HepG2 (cell line): ENCODE measurements around the gene C14orf119. TPM values are rescaled to one million over a fixed set of nuclear protein-coding genes. Genes with fewer than 3 reads are reported as not detected.

Experiments
- AHDC1 ChIP-seq: sonication (generic); formaldehyde crosslinking; IDR thresholded peaks from 2 replicates; pipeline ENCODE4 v1.5.1; 2020; ENCODE audit warnings: mild to moderate bottlenecking, missing genetic modification reagents, borderline replicate concordance
- EEA1 ChIP-seq: sonication (generic); formaldehyde crosslinking; IDR thresholded peaks from 2 replicates; pipeline ENCODE4 v1.5.1; 2020; ENCODE audit warnings: mild to moderate bottlenecking, missing genetic modification reagents, borderline replicate concordance
- EP300 ChIP-seq, 3 experiments: sonication (generic) in 1 of 3; formaldehyde crosslinking in 1 of 3; IDR thresholded peaks; 2 replicates each; pipeline versions ENCODE4 v1.5.1 to v1.6.1; 2011 to 2020; ENCODE audit warnings: low read depth in 2 of 3, low read length in 2 of 3, borderline replicate concordance in 1 of 3, improper control_type of control experiment in 1 of 3, mild to moderate bottlenecking in 1 of 3, missing genetic modification reagents in 1 of 3, moderate library complexity in 1 of 3
- FUBP1 ChIP-seq: sonication (generic); formaldehyde crosslinking; IDR thresholded peaks from 2 replicates; pipeline ENCODE4 v1.5.1; 2020; ENCODE audit warnings: missing genetic modification reagents, mild to moderate bottlenecking, borderline replicate concordance
- HIVEP1 ChIP-seq: sonication (generic); formaldehyde crosslinking; IDR thresholded peaks from 2 replicates; pipeline ENCODE4 v1.4.0; 2020; ENCODE audit warnings: mild to moderate bottlenecking, missing genetic modification reagents
- HOXA3 ChIP-seq: sonication (generic); formaldehyde crosslinking; IDR thresholded peaks from 2 replicates; pipeline ENCODE4 v1.5.0; 2020; ENCODE audit warnings: missing genetic modification reagents
- IKZF1 ChIP-seq: fragments of 450-650 bp; IDR thresholded peaks from 2 replicates; pipeline ENCODE4 v1.7.1; 2016
- KLF11 ChIP-seq: IDR thresholded peaks from 2 replicates; pipeline ENCODE4 v1.6.1; 2016; ENCODE audit warnings: missing compliant biosample characterization
- MYPOP ChIP-seq: sonication (generic); formaldehyde crosslinking; IDR thresholded peaks from 2 replicates; pipeline ENCODE4 v1.8.1; 2023; ENCODE audit warnings: mild to moderate bottlenecking, moderate library complexity, missing genetic modification reagents
- NCOA1 ChIP-seq: sonication (generic); formaldehyde crosslinking; IDR thresholded peaks from 2 replicates; pipeline ENCODE4 v1.9.0; 2021; ENCODE audit warnings: missing genetic modification reagents
- NFKB2 ChIP-seq: sonication (generic); formaldehyde crosslinking; IDR thresholded peaks from 2 replicates; pipeline ENCODE4 v1.4.0; 2020; ENCODE audit warnings: missing genetic modification reagents, borderline replicate concordance
- PAX8 ChIP-seq: sonication (generic); formaldehyde crosslinking; IDR thresholded peaks from 2 replicates; pipeline ENCODE4 v1.8.0; 2022; ENCODE audit warnings: mild to moderate bottlenecking, missing genetic modification reagents, borderline replicate concordance
- POLR2AphosphoS5 ChIP-seq: IDR thresholded peaks from 2 replicates; pipeline ENCODE4 v1.6.1; 2012; ENCODE audit warnings: low read depth, low read length
- RAD51 ChIP-seq: fragments of 450-650 bp; IDR thresholded peaks from 2 replicates; pipeline ENCODE4 v1.6.1; 2016; ENCODE audit warnings: borderline replicate concordance
- SMAD3 ChIP-seq: sonication (generic); formaldehyde crosslinking; IDR thresholded peaks from 2 replicates; pipeline ENCODE4 v1.4.0; 2020; ENCODE audit warnings: missing genetic modification reagents
- SOX6 ChIP-seq, 2 experiments: fragments of 450-650 bp in 1 of 2; sonication (generic) in 1 of 2; formaldehyde crosslinking in 1 of 2; IDR thresholded peaks; 2 replicates each; pipeline versions ENCODE4 v1.4.0 to v1.6.1; 2017 to 2020; ENCODE audit warnings: antibody characterized with exemption in 1 of 2, mild to moderate bottlenecking in 1 of 2, missing genetic modification reagents in 1 of 2
- TBX3 ChIP-seq: fragments of 450-650 bp; IDR thresholded peaks from 2 replicates; pipeline ENCODE4 v1.6.1; 2017; ENCODE audit warnings: antibody characterized with exemption, mild to moderate bottlenecking, inconsistent platforms, borderline replicate concordance
- ZFAT ChIP-seq: sonication (generic); formaldehyde crosslinking; conservative IDR thresholded peaks from 2 replicates; pipeline ENCODE4 v1.8.1; 2023; ENCODE audit warnings: missing genetic modification reagents, inconsistent platforms
- ZKSCAN8 ChIP-seq: IDR thresholded peaks from 2 replicates; pipeline ENCODE4 v1.6.1; 2016; ENCODE audit warnings: borderline replicate concordance, missing genetic modification reagents, missing compliant biosample characterization
- ZNF205 ChIP-seq: IDR thresholded peaks from 2 replicates; pipeline ENCODE4 v1.6.1; 2018; ENCODE audit warnings: missing biosample characterization, missing genetic modification reagents
- ZNF773 ChIP-seq: sonication (generic); formaldehyde crosslinking; IDR thresholded peaks from 2 replicates; pipeline ENCODE4 v1.4.0; 2020; ENCODE audit warnings: missing genetic modification reagents, borderline replicate concordance
- polyA plus RNA-seq, 8 experiments: library from polyadenylated mRNA; depleted of rRNA in 3 of 8; stranded (reverse) in 7 of 8; unstranded in 1 of 8; fragments of >200 nt; fragmentation: Illumina TruSeq in 4 of 8; extraction: Trizol in 4 of 8; gene quantifications; 2 replicates each; pipeline versions ENCODE4 v1.2.1 to v1.2.3, GENCODE V29; 2011 to 2016; ENCODE audit warnings: low read depth in 4 of 8, missing spikeins in 1 of 8, mixed read lengths in 1 of 8; ENCODE audit not compliant: insufficient read depth in 1 of 8
- total RNA-seq, 5 experiments: library from RNA; depleted of rRNA; stranded (reverse); fragments of >200 nt; fragmentation: Illumina TruSeq; extraction: Trizol; gene quantifications; 2 replicates each; pipeline ENCODE4 v1.2.3, GENCODE V29; 2016; ENCODE audit warnings: low read depth in 1 of 5

Gene C14orf119
- total and polyA plus RNA-seq, 2 of the 13 experiments (the other 11 are each of a cell fraction or from before 2014, with no cell fraction given), result 117 to 206 TPM

GRCh38 chr14:23068789-23069412, 26.4 kb upstream of the C14orf119 start (continued):
- no peak for TF ChIP-seq AHDC1 (CRISPR knock-in tag)
- TF ChIP-seq HIVEP1 (CRISPR knock-in tag), result no peak
- TF ChIP-seq KLF11 (CRISPR knock-in tag), result peak; percentile 54; the same call in 1 of the 2 replicates
- TF ChIP-seq TBX3, result no peak
- TF ChIP-seq ZNF205, result peak; percentile 68
- TF ChIP-seq MYPOP (CRISPR knock-in tag), result peak; percentile 49; the same call in 1 of the 2 replicates
- no peak for TF ChIP-seq NCOA1 (CRISPR knock-in tag)
- no peak for TF ChIP-seq ZFAT (CRISPR knock-in tag)
- TF ChIP-seq HOXA3 (CRISPR knock-in tag), result peak; percentile 64
- peak; percentile 79; the same call in 1 of the 2 replicates for TF ChIP-seq ZKSCAN8 (CRISPR knock-in tag)
- no peak; the same call in 1 of the 2 replicates for TF ChIP-seq POLR2AphosphoS5
- no peak for TF ChIP-seq ZNF773 (CRISPR knock-in tag)
- no peak for TF ChIP-seq PAX8 (CRISPR knock-in tag)
- TF ChIP-seq SMAD3 (CRISPR knock-in tag), result peak; percentile 96
- TF ChIP-seq SOX6 (IDR thresholded peaks at IDR 0.05), result no peak
- peak; percentile 23; the same call in 1 of the 2 replicates for TF ChIP-seq SOX6 (CRISPR knock-in tag; IDR thresholded peaks at IDR 0.05)
- no peak for TF ChIP-seq NFKB2
- TF ChIP-seq RAD51, result no peak
- TF ChIP-seq EP300 (IDR thresholded peaks at IDR 0.05; ENCODE audit: low read depth in 2 of 2, low read length in 2 of 2), result no peak; a peak in 1 of 4 replicates
- no peak for TF ChIP-seq EP300 (CRISPR knock-in tag; IDR thresholded peaks at IDR 0.05; ENCODE audit: borderline replicate concordance)
- no peak for TF ChIP-seq EEA1
- TF ChIP-seq FUBP1 (CRISPR knock-in tag), result no peak
- no peak for TF ChIP-seq IKZF1
